ENCODE data around the gene SELL.
"Not testable (repeated sequence)": the region's sequence is repeated elsewhere in the genome, so short reads cannot be mapped to it uniquely, and the experiment has no call there.

The SELL gene

GRCh38 chr1:169670244-169670643, 41.2 kb downstream of the SELL start:
- not testable (repeated sequence) for DNase-seq

- DNase-seq: not testable (repeated sequence)
These were observed 43.5 kb downstream of the SELL start for GRCh38 chr1:169667699-169668596.

GRCh38 chr1:169667227-169667639, 44.2 kb downstream of the SELL start:
- not testable (repeated sequence) for DNase-seq

GRCh38 chr1:169662680-169663079, 48.7 kb downstream of the SELL start:
- not testable (repeated sequence) for DNase-seq

GRCh38 chr1:169661066-169661465, 50.4 kb downstream of the SELL start:
- not testable (repeated sequence) for DNase-seq

- not testable (repeated sequence) for DNase-seq
These were observed 52.6 kb downstream of the SELL start for GRCh38 chr1:169658777-169659176.

GRCh38 chr1:169653873-169654272, 57.5 kb downstream of the SELL start:
- DNase-seq: peak in 4 of 56 donors; percentile 6 to 29 (median 24)

- no peak for DNase-seq
These were observed 60.4 kb downstream of the SELL start for GRCh38 chr1:169651035-169651434.

GRCh38 chr1:169650551-169650950, 60.9 kb downstream of the SELL start:
- no peak for DNase-seq

GRCh38 chr1:169648709-169649108, 62.7 kb downstream of the SELL start:
- DNase-seq: no peak

- no peak for DNase-seq
These were observed 63.2 kb downstream of the SELL start for GRCh38 chr1:169648187-169648586.

- no peak for DNase-seq
These were observed 63.9 kb downstream of the SELL start for GRCh38 chr1:169647512-169647911.

- DNase-seq: no peak
These were observed 67.1 kb downstream of the SELL start for GRCh38 chr1:169644297-169644696.
